Common myeloid progenitor, CD34-positive (primary cell): Measurements from ENCODE around the gene TMEM175.
A peak's percentile ranks its signal among the peaks of the same experiment; 100 is the strongest.

Source experiments
- CTCF ChIA-PET: fragments of 350-600 bp; sonication (Branson Sonifier 250); formaldehyde crosslinking; loops from one replicate; lab custom pipeline; 2021; ENCODE audit warnings: antibody characterized with exemption; lab: Charles Lee
- POLR2A ChIA-PET: fragments of 350-600 bp; sonication (Branson Sonifier 250); formaldehyde crosslinking; loops from one replicate; lab custom pipeline; 2021; ENCODE audit warnings: antibody characterized with exemption; lab: Charles Lee
- DNase-seq, 3 donors: peaks; one replicate each; pipeline versions ENCODE4 v3.0.0 to v3.0.0-alpha.2; 2013
- H3K27ac ChIP-seq, 2 experiments: 1 replicate in 1 of 2; 2 replicates in 1 of 2; pipeline ENCODE4 v1.7.0; 2013; ENCODE audit warnings: inconsistent platforms in 2 of 2, low read length in 2 of 2, mild to moderate bottlenecking in 2 of 2, low read depth in 1 of 2, moderate library complexity in 1 of 2; ENCODE audit not compliant: severe bottlenecking in 2 of 2, insufficient read depth in 1 of 2, poor library complexity in 1 of 2
- H3K27me3 ChIP-seq, 5 experiments: replicated peaks in 2 of 5; 1 replicate in 3 of 5; 2 replicates in 2 of 5; pipeline versions ENCODE4 v1.6.1 to v1.7.0; 2013; ENCODE audit warnings: low read length in 4 of 5, mild to moderate bottlenecking in 2 of 5, moderate library complexity in 2 of 5, inconsistent platforms in 1 of 5; ENCODE audit not compliant: insufficient read depth in 5 of 5, control insufficient read depth in 4 of 5
- H3K36me3 ChIP-seq, 4 experiments: 1 replicate in 2 of 4; 2 replicates in 2 of 4; pipeline versions ENCODE4 v1.6.1 to v1.7.0; 2013; ENCODE audit warnings: low read length in 3 of 4, control low read depth in 1 of 4, mild to moderate bottlenecking in 1 of 4; ENCODE audit not compliant: control insufficient read depth in 4 of 4, insufficient read depth in 4 of 4
- H3K4me1 ChIP-seq, 4 experiments: 1 replicate in 3 of 4; 2 replicates in 1 of 4; pipeline versions ENCODE4 v1.6.1 to v1.7.1; 2013; ENCODE audit warnings: low read length in 3 of 4, mild to moderate bottlenecking in 3 of 4, control low read depth in 1 of 4, inconsistent platforms in 1 of 4, moderate library complexity in 1 of 4; ENCODE audit not compliant: control insufficient read depth in 4 of 4, insufficient read depth in 4 of 4; ENCODE audit errors: control extremely low read depth in 1 of 4
- H3K4me3 ChIP-seq, 7 experiments: 1 replicate in 4 of 7; 2 replicates in 3 of 7; pipeline versions ENCODE4 v1.5.1 to v1.7.0; 2013; ENCODE audit warnings: mild to moderate bottlenecking in 7 of 7, low read length in 6 of 7, moderate library complexity in 6 of 7, inconsistent platforms in 2 of 7, low read depth in 2 of 7, control low read depth in 1 of 7; ENCODE audit not compliant: insufficient read depth in 4 of 7, control insufficient read depth in 1 of 7; ENCODE audit errors: extremely low read depth in 1 of 7
- H3K9me3 ChIP-seq, 5 experiments: 1 replicate in 4 of 5; 2 replicates in 1 of 5; pipeline versions ENCODE4 v1.6.1 to v1.7.1; 2013; ENCODE audit warnings: low read length in 4 of 5, mild to moderate bottlenecking in 2 of 5, inconsistent platforms in 1 of 5, low read depth in 1 of 5, moderate library complexity in 1 of 5; ENCODE audit not compliant: control insufficient read depth in 4 of 5, insufficient read depth in 2 of 5; ENCODE audit errors: control extremely low read depth in 1 of 5
- WGBS: methylation state at CpG from one replicate; pipeline ENCODE4 v1.1.5; 2013; ENCODE audit not compliant: insufficient coverage; 5-methylcytosine and 5-hydroxymethylcytosine counted together

TMEM175 gene

GRCh38 chr4:945274-946102 lies 13.2 kb downstream of the TMEM175 start:
- Histone ChIP-seq H3K27ac (no peak overlapping the region), H3K9me3 (no peaks in the 10 kb centered on the region), H3K36me3 (no peaks in the 10 kb centered on the region), H3K4me3 (no peak overlapping the region), H3K27me3 (no peaks in the 10 kb centered on the region), H3K4me1 (peaks cover 0 to 8% (median 1%) of the 10 kb centered on the region in 4 experiments)
- 80% methylated on average over 27 of the region's 28 CpGs for WGBS
- ChIA-PET POLR2A (interaction anchor here (0.6 kb wide), 1 partner anchor 22 kb away, joined by 3 read pairs; no protein-coding TSS in a partner anchor), CTCF (no interaction called here)
- DNase-seq = no peak

DNA sequence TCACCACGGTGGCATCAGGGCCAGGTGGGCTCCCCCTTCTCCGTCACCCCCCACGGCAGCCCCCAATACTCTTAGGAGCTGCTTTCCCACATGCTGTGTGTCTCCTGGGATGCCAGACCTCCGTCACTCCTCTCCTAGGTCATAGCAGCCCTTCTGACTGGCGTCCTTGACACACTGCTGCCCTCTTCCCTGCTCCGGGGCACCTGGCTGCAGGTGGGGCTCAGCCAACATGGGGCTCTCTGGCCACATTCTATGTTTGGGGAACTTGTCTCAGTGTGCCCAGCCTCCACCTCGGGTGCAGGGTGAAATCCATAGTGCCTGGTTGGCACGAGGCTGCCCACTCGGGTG lies 13.8 kb downstream of the TMEM175 start:
- DNase-seq = no peak
- 90% methylated on average over 7 of the region's 9 CpGs for WGBS
- Histone ChIP-seq H3K27me3 (no peaks in the 10 kb centered on the region), H3K4me3 (no peak overlapping the region), H3K4me1 (peaks cover 0 to 8% (median 1%) of the 10 kb centered on the region in 4 experiments), H3K9me3 (no peaks in the 10 kb centered on the region), H3K27ac (no peak overlapping the region), H3K36me3 (no peaks in the 10 kb centered on the region)
- ChIA-PET CTCF (no interaction called here), POLR2A (interaction anchor here (0.6 kb wide), 1 partner anchor 22 kb away, joined by 3 read pairs; no protein-coding TSS in a partner anchor)

DNA sequence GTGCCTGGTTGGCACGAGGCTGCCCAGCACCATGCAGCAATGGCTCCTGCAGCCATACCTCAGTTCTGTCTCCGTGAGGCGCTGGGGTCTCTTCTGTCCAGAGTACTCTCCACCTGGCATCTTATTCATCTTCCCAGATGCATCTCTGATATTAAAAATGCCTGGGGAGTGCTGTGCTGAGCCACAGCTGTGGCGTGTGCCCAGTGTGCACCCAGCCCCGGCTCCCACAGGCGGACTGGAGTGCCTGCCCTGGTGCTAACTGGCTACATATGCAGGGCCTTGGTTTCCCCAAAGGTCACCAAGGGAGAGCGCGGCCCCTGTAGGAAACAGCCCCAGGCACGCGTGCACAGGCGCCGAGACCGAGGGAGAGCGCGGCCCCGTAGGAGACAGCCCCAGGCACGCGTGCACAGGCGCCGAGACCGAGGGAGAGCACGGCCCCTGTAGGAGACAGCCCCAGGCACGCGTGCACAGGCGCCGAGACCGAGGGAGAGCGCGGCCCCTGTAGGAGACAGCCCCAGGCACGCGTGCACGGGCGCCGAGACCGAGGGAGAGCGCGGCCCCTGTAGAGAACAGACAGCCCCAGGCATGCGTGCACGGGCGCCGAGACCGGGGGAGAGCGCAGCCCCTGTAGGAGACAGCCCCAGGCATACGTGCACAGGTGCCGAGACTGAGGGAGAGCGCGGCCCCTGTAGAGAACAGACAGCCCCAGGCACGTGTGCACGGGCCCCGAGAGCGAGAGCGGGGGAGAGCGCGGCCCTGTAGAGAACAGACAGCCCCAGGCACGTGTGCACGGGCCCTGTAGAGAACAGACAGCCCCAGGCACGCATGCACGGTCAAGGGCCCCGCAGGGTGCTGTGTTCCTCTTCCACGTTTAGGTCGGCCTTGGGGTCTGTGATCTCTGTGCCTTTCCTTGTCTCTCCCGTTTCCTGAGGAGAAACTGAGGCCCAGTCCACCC lies 14.5 kb downstream of the TMEM175 start:
- ChIA-PET CTCF (no interaction called here), POLR2A (no interaction called here)
- H3K36me3 ChIP-seq = no peaks in the 10 kb centered on the region
- no peaks in the 10 kb centered on the region for H3K27me3 ChIP-seq
- H3K27ac ChIP-seq = no peak overlapping the region
- DNase-seq = no peak
- no peaks in the 10 kb centered on the region for H3K9me3 ChIP-seq
- 70% methylated on average over 62 of the region's 62 CpGs for WGBS
- peaks cover 0 to 8% (median 1%) of the 10 kb centered on the region in 4 experiments for H3K4me1 ChIP-seq
- H3K4me3 ChIP-seq = peak overlapping the region in 3 of 7 experiments; percentile 28 to 46 (median 46)

DNA sequence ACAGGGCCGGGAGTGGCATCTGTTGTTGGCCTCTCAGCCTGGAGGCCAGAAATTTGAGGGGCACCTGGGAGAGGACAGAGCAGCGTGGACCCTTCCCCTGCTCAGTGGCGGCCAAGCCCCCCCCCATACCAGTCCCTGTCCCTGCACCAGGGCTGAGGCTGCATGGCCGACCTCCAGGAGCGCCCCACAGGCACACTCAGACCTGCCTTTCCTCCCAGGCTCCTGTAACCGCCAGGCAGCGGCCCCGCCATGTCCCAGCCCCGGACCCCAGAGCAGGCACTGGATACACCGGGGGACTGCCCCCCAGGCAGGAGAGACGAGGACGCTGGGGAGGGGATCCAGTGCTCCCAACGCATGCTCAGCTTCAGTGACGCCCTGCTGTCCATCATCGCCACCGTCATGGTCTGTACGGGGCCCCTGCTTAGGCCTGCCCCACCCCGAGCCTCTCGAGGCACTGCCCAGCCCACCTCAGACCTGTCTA lies 15.3 kb downstream of the TMEM175 start:
- Histone ChIP-seq H3K27me3 (no peaks in the 10 kb centered on the region), H3K4me3 (no peak overlapping the region), H3K36me3 (peaks cover 0 to 2% (median 0%) of the 10 kb centered on the region in 4 experiments), H3K27ac (no peak overlapping the region), H3K4me1 (peaks cover 0 to 8% (median 1%) of the 10 kb centered on the region in 4 experiments), H3K9me3 (no peaks in the 10 kb centered on the region)
- ChIA-PET POLR2A (no interaction called here), CTCF (no interaction called here)
- DNase-seq = no peak
- 95% methylated on average over 16 of the region's 19 CpGs for WGBS

DNA sequence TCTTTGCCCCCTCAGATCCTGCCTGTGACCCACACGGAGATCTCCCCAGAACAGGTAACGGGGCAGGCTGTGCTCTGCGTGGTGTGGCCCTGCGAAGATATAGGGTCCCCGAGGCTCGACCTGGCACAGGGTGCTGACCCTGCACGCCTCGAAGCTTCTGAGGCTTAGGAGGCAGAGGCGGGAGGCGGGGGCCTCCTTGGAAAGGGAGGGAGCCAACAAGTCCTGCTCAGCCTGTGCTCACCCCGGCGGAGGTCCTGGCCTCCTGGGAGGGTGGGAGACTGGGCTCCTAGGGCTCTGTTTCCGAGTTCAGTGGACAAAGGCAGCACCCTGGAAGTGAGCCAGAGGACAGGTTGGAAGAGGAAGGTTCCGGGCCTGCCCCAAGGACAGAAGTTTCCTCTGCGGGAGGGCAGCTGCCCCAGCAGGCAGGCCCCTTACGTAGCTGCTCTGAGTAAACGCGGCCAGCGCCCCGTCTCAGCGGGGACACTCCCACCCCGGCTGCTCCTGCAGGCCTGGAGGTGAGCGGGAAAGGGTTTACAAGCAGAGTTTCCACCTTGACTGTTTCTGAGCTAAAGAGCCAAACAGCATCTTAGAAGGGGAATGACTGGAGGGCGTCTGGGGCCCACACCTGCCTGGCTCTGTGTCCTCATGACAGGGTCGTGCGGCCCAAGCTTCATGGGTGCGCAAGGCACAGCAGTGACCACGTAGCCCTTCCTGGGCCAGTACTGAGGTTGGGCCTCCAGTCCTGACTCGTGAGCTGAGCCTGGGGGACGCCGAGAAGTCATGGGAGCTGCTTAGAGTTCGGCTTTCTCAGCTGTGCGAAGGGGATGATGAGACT lies 16.1 kb downstream of the TMEM175 start:
- Histone ChIP-seq H3K9me3 (no peaks in the 10 kb centered on the region), H3K36me3 (peaks cover 0 to 4% (median 0%) of the 10 kb centered on the region in 4 experiments), H3K27me3 (no peaks in the 10 kb centered on the region), H3K4me3 (no peak overlapping the region), H3K27ac (no peak overlapping the region), H3K4me1 (peaks cover 0 to 8% (median 1%) of the 10 kb centered on the region in 4 experiments)
- WGBS = 93% methylated on average over 30 of the region's 33 CpGs
- ChIA-PET CTCF (no interaction called here), POLR2A (interaction anchor here (1.2 kb wide), 1 partner anchor 11 kb away, joined by 4 read pairs; no protein-coding TSS in a partner anchor)
- DNase-seq = no peak

DNA sequence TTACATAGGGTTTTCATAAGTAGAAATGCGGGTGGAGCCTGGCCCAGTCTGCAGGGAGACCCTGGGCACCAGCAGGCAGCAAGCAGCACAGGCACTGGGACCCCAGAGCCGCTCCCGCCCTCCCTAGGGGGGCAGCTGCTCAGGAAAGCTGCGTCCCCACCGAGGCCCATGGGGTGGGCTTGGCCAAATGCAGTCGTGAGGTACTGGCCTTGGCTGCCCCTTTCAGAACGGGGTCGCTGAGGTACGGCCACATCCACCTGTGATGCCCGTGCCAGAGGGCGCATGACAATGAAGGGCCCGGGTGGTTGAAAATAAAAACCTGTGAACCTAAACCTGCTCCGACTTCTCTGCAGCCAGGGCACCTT lies 16.7 kb downstream of the TMEM175 start:
- Histone ChIP-seq H3K27ac (no peak overlapping the region), H3K4me3 (no peak overlapping the region), H3K36me3 (peaks cover 0 to 6% (median 0%) of the 10 kb centered on the region in 4 experiments), H3K9me3 (no peaks in the 10 kb centered on the region), H3K4me1 (peaks cover 0 to 8% (median 1%) of the 10 kb centered on the region in 4 experiments), H3K27me3 (no peaks in the 10 kb centered on the region)
- 97% methylated on average over 13 of the region's 13 CpGs for WGBS
- DNase-seq = no peak
- ChIA-PET POLR2A (interaction anchor here (1.2 kb wide), 1 partner anchor 12 kb away, joined by 4 read pairs; no protein-coding TSS in a partner anchor), CTCF (no interaction called here)
